Endothelial cell of umbilical vein (primary cell): ENCODE data around the gene NEBL.

ENCODE experiments used
- POLR2A ChIP-seq: IDR thresholded peaks from 2 replicates; pipeline ENCODE4 v1.6.1; 2012; ENCODE audit warnings: low read depth, mild to moderate bottlenecking, control low read depth, low read length
- TF ChIP-seq, protein P1 (sequence below), 2 donors: IDR thresholded peaks; 1 replicate in 1 of 2; 2 replicates in 1 of 2; pipeline ENCODE4 v1.5.1; 2011; ENCODE audit warnings: low read length in 2 of 2, mild to moderate bottlenecking in 2 of 2, moderate library complexity in 2 of 2, control low read depth in 1 of 2, inconsistent platforms in 1 of 2, low read depth in 1 of 2; ENCODE audit not compliant: insufficient read depth in 1 of 2; ENCODE audit errors: extremely low read depth in 1 of 2
- TF ChIP-seq, protein P2 (sequence below): IDR thresholded peaks from 2 replicates; pipeline ENCODE4 v1.6.1; 2011; ENCODE audit not compliant: insufficient read depth, insufficient read length

DNA sequence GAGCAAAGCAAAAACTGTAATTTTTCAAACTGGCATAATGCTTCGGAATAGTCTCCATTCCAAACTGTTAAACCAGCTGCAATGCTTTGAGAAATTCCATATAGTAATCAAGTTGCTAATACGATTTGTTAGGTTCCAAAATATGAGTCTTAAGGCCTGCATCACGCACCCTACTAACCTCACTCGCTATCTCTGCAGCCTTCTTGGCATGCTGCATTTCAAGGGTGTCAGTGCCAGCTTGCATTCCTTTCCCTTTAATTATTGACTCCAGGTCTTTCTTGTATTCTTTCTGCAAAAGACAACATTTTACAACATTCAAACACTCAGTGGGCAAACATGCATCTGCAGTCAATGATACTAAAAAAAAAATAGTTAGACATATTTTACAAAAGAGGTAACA is 61.8 kb downstream of the NEBL start:
- TF ChIP-seq, protein P1, sequence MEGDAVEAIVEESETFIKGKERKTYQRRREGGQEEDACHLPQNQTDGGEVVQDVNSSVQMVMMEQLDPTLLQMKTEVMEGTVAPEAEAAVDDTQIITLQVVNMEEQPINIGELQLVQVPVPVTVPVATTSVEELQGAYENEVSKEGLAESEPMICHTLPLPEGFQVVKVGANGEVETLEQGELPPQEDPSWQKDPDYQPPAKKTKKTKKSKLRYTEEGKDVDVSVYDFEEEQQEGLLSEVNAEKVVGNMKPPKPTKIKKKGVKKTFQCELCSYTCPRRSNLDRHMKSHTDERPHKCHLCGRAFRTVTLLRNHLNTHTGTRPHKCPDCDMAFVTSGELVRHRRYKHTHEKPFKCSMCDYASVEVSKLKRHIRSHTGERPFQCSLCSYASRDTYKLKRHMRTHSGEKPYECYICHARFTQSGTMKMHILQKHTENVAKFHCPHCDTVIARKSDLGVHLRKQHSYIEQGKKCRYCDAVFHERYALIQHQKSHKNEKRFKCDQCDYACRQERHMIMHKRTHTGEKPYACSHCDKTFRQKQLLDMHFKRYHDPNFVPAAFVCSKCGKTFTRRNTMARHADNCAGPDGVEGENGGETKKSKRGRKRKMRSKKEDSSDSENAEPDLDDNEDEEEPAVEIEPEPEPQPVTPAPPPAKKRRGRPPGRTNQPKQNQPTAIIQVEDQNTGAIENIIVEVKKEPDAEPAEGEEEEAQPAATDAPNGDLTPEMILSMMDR (IDR thresholded peaks at IDR 0.05; ENCODE audit: extremely low read depth in 1 of 2, insufficient read depth in 1 of 2, low read depth in 1 of 2, low read length in 2 of 2) = no peak
- no peak for TF ChIP-seq POLR2A
- TF ChIP-seq, protein P2, sequence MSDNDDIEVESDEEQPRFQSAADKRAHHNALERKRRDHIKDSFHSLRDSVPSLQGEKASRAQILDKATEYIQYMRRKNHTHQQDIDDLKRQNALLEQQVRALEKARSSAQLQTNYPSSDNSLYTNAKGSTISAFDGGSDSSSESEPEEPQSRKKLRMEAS = no peak
